Cardiac muscle cell (in vitro differentiated cells and primary cell): ENCODE results near the gene CCBE1. TPM values are rescaled to one million over a fixed set of nuclear protein-coding genes. Genes with fewer than 3 reads are reported as not detected.

Source experiments
- DNase-seq, 2 donors: peaks; one replicate each; pipeline versions ENCODE4 v3.0.0 to v3.0.0-alpha.2; 2010 to 2017; ENCODE audit warnings: low read depth in 1 of 2, low spot score in 1 of 2
- H3K27ac ChIP-seq: fragments of 200-600 bp; sonication (generic); 2 replicates; pipeline ENCODE4 v1.5.1; 2016
- H3K27me3 ChIP-seq: fragments of 200-600 bp; sonication (generic); 2 replicates; pipeline ENCODE4 v1.6.0; 2016; ENCODE audit warnings: control low read depth
- H3K36me3 ChIP-seq: fragments of 200-600 bp; sonication (generic); 2 replicates; pipeline ENCODE4 v1.5.1; 2016; ENCODE audit warnings: control low read depth
- H3K4me1 ChIP-seq: fragments of 200-600 bp; sonication (generic); 2 replicates; pipeline ENCODE4 v1.8.1; 2017; ENCODE audit warnings: low read depth, mild to moderate bottlenecking, mixed run types
- H3K4me3 ChIP-seq: fragments of 200-600 bp; sonication (generic); 2 replicates; pipeline ENCODE4 v1.5.1; 2016; ENCODE audit warnings: mild to moderate bottlenecking
- H3K9me3 ChIP-seq: fragments of 200-600 bp; sonication (generic); 2 replicates; pipeline ENCODE4 v1.5.1; 2017; ENCODE audit warnings: low read depth, mild to moderate bottlenecking, control low read depth
- CTCF ChIP-seq: IDR thresholded peaks from 2 replicates; pipeline ENCODE4 v1.5.1; 2012; ENCODE audit warnings: low read depth, mild to moderate bottlenecking, low read length
- polyA plus RNA-seq: library from polyadenylated mRNA; unstranded; fragments of >200 nt; fragmentation: Nextera tagmentation; extraction: Ambion mirVana; gene quantifications from 2 replicates; pipeline ENCODE4 v1.2.1, GENCODE V29; 2016
- total RNA-seq: library from RNA; depleted of rRNA; stranded (reverse); fragments of >200 nt; gene quantifications from 2 replicates; pipeline ENCODE4 v1.2.3, GENCODE V29; 2016

The CCBE1 gene
- total and polyA plus RNA-seq, 2 experiments from 2014 or later = 1.5 to 3.7 TPM

DNA sequence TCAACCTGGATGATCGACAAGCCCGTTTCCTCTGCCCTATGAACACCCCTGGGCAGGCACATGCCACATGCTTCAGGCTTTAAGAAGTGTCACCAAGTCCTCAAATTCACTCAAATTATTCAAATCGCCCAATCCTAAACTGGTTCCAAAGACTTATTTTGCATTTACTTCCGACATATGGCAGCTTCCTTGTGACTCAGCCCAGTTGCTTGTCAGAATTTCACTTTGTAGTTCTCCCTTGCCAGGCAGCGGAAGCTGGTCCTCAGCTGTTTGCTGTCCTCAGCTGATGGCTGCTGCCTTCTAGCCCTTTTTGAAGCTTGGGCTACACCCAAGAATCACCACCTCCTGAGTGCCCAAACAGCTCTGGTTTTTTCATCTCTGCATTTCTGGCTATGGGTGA, 232.7 kb downstream of the CCBE1 start:
- Histone ChIP-seq H3K27ac (no peak overlapping the region), H3K27me3 (no peaks in the 10 kb centered on the region), H3K4me3 (no peak overlapping the region), H3K9me3 (no peaks in the 10 kb centered on the region), H3K4me1 (peaks cover 7% of the 10 kb centered on the region), H3K36me3 (no peaks in the 10 kb centered on the region)
- TF ChIP-seq CTCF = no peak
- no peak for DNase-seq

DNA sequence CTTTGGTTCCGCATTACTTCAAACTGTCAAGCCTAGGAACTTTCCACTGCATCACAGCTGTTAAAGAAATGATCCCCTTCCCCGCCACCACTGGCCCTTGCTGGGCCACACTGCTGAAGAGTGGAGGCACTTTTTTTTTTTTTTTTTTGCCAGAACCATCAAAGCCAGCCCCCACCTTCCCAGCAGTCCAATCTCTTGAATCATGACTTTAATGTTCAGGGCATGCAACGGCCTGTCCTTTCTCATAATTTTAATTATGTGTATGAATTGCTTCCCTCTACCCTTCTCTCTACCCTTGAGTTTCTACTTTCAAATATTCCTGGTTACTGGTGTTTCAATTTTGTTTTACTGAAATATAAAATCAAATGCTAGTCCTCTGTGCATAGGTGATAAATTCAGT, 236.1 kb downstream of the CCBE1 start:
- Histone ChIP-seq H3K9me3 (no peaks in the 10 kb centered on the region), H3K36me3 (no peaks in the 10 kb centered on the region), H3K27ac (no peak overlapping the region), H3K4me3 (no peak overlapping the region), H3K27me3 (no peaks in the 10 kb centered on the region), H3K4me1 (peaks cover 13% of the 10 kb centered on the region)
- no peak for TF ChIP-seq CTCF
- DNase-seq = no peak

- H3K27me3 ChIP-seq = no peaks in the 10 kb centered on the region
- no peak overlapping the region for H3K4me3 ChIP-seq
- no peak for TF ChIP-seq CTCF
- peak; percentile 41 to 50 for DNase-seq
- peaks cover 20% of the 10 kb centered on the region for H3K4me1 ChIP-seq
- no peaks in the 10 kb centered on the region for H3K9me3 ChIP-seq
- H3K27ac ChIP-seq = no peak overlapping the region
- no peaks in the 10 kb centered on the region for H3K36me3 ChIP-seq
Measured at GRCh38 chr18:59460072-59460420, 237.2 kb downstream of the CCBE1 start.

DNA sequence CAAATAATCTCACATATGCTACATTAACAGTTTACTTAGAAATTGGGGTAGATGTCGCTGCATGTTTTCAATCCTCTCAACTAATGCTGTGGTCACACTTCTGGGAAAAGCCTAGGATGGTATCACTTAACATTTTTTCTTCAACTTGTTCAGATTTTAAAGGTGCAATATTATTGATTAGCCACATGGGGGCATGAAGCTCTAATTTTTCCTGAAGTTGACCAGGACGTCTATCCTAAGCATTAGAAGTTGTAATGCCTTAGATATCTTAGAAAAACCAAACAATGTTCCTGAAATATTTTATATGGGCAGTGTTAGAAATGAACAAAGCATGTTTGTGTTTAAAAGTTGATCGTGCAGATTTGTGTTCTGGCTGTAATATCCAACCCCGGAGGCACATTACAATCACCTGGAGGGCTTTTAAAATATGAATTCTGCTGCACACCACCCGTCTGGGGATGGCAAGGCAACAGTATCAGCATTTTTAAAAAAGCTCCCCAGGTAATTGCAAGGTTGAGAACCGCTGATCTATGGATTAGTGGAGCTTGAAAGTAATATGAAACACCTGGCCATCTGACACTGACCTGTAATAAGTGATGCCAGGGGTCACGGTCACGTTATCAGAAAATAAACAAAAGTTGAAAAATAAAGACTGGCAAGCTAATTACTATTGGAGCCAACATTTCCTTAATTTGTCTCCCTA, 237.7 kb downstream of the CCBE1 start:
- DNase-seq = peak; percentile 52 to 82
- TF ChIP-seq CTCF = peak; percentile 52
- Histone ChIP-seq H3K4me1 (peaks cover 22% of the 10 kb centered on the region), H3K36me3 (no peaks in the 10 kb centered on the region), H3K4me3 (no peak overlapping the region), H3K27me3 (no peaks in the 10 kb centered on the region), H3K9me3 (no peaks in the 10 kb centered on the region), H3K27ac (no peak overlapping the region)

GRCh38 chr18:59458575-59458974, 238.6 kb downstream of the CCBE1 start:
- Histone ChIP-seq H3K4me1 (peaks cover 22% of the 10 kb centered on the region), H3K27ac (no peak overlapping the region), H3K27me3 (no peaks in the 10 kb centered on the region), H3K4me3 (no peak overlapping the region), H3K36me3 (no peaks in the 10 kb centered on the region), H3K9me3 (no peaks in the 10 kb centered on the region)
- peak in 1 of 2 donors; percentile 5 for DNase-seq
- no peak for TF ChIP-seq CTCF
